GM12878 (cell line): ENCODE results near the gene P4HTM. TPM values are rescaled to one million over a fixed set of nuclear protein-coding genes. Genes with fewer than 3 reads are reported as not detected.

Experiments
- ATAC-seq: fragments of 200-7000 bp; cut with Tn5 transposase; 3 replicates; pipeline ENCODE4 v1.9.1; 2020; ENCODE audit warnings: mild to moderate bottlenecking, moderate library complexity
- BruUV-seq: library from RNA; stranded (reverse); fragments of 400-500 nt; replicated peaks from 2 replicates; lab custom pipeline; 2021; lab: Mats Ljungman, UMichigan
- CTCF ChIA-PET: fragments of 300-600 bp; sonication (Branson Sonifier 250); formaldehyde crosslinking; extraction: SDS; loops from one replicate; lab custom pipeline; 2021; ENCODE audit warnings: inconsistent platforms; lab: Yijun Ruan, JAX
- POLR2A ChIA-PET: fragments of 350-600 bp; formaldehyde crosslinking; extraction: SDS; loops from one replicate; lab custom pipeline; 2021; ENCODE audit warnings: inconsistent platforms; lab: Charles Lee
- RAD21 ChIA-PET: fragments of 300-600 bp; sonication (Branson Sonifier 250); formaldehyde crosslinking; loops from one replicate; lab custom pipeline; 2023; ENCODE audit warnings: antibody characterized with exemption; ENCODE audit not compliant: unreplicated experiment; lab: Charles Lee
- SMC1A ChIA-PET: fragments of 300-600 bp; sonication (Branson Sonifier 250); formaldehyde crosslinking; loops from one replicate; lab custom pipeline; 2023; ENCODE audit not compliant: unreplicated experiment, uncharacterized antibody; lab: Charles Lee
- DNase-seq: peaks from one replicate; pipeline ENCODE4 v3.0.0-alpha.2; 2011; ENCODE audit warnings: low read depth, low spot score
- FAIRE-seq: peaks from 3 replicates; lab custom pipeline; 2011; peaks lifted over from hg19 to GRCh38; lab: Jason Lieb, UNC
- H2AFZ ChIP-seq: 2 replicates; pipeline ENCODE4 v1.6.0; 2011; ENCODE audit warnings: low read depth, low read length, control low read depth; ENCODE audit not compliant: control insufficient read depth
- H3K27ac ChIP-seq: 2 replicates; pipeline ENCODE4 v1.5.1; 2011; ENCODE audit warnings: control low read depth; ENCODE audit not compliant: control insufficient read depth, insufficient read depth
- H3K27me3 ChIP-seq, 2 experiments: replicated peaks in 1 of 2; 2 replicates each; pipeline versions ENCODE4 v1.6.0 to v1.6.1; 2011; ENCODE audit warnings: low read length in 1 of 2; ENCODE audit not compliant: control insufficient read depth in 2 of 2, insufficient read depth in 2 of 2
- H3K36me3 ChIP-seq, 2 experiments: 2 replicates each; pipeline ENCODE4 v1.5.1; 2011; ENCODE audit warnings: low read length in 1 of 2; ENCODE audit not compliant: control insufficient read depth in 2 of 2, insufficient read depth in 2 of 2
- H3K4me1 ChIP-seq: 2 replicates; pipeline ENCODE4 v1.6.1; 2011; ENCODE audit warnings: mild to moderate bottlenecking, low read length, moderate library complexity, mixed read lengths; ENCODE audit not compliant: control insufficient read depth, insufficient read depth
- H3K4me2 ChIP-seq: 2 replicates; pipeline ENCODE4 v1.6.0; 2011; ENCODE audit warnings: control low read depth; ENCODE audit not compliant: control insufficient read depth, insufficient read depth
- H3K4me3 ChIP-seq: fragments of 200-600 bp; sonication (generic); 2 replicates; pipeline ENCODE4 v1.5.1; 2016
- H3K79me2 ChIP-seq: 2 replicates; pipeline ENCODE4 v1.6.0; 2011; ENCODE audit warnings: low read length; ENCODE audit not compliant: control insufficient read depth, insufficient read depth
- H3K9ac ChIP-seq: 2 replicates; pipeline ENCODE4 v1.8.0; 2011; ENCODE audit warnings: low read length, control low read depth, mixed read lengths; ENCODE audit not compliant: control insufficient read depth, insufficient read depth
- H3K9me3 ChIP-seq: replicated peaks from 3 replicates; pipeline ENCODE4 v1.5.1; 2011; ENCODE audit warnings: mild to moderate bottlenecking, low read length; ENCODE audit not compliant: control insufficient read depth, insufficient read depth
- H4K20me1 ChIP-seq: 2 replicates; pipeline ENCODE4 v1.6.0; 2011; ENCODE audit not compliant: control insufficient read depth, insufficient read depth
- BRCA1 ChIP-seq: IDR thresholded peaks from 2 replicates; pipeline ENCODE4 v1.6.1; 2011; ENCODE audit warnings: low read depth, low read length, improper control_type of control experiment
- DPF2 ChIP-seq: fragments of 450-650 bp; IDR thresholded peaks from 2 replicates; pipeline ENCODE4 v1.6.1; 2017; ENCODE audit warnings: mild to moderate bottlenecking
- HCFC1 ChIP-seq: fragments of 150-350 bp; IDR thresholded peaks from 2 replicates; pipeline ENCODE4 v1.6.1; 2014; ENCODE audit warnings: low read length
- PKNOX1 ChIP-seq: fragments of 450-650 bp; IDR thresholded peaks from 2 replicates; pipeline ENCODE4 v1.6.1; 2016; ENCODE audit warnings: mild to moderate bottlenecking
- RB1 ChIP-seq: fragments of 450-650 bp; formaldehyde crosslinking; IDR thresholded peaks from 2 replicates; pipeline ENCODE4 v1.6.1; 2017; ENCODE audit warnings: mild to moderate bottlenecking, borderline replicate concordance
- RBBP5 ChIP-seq: fragments of 200-600 bp; sonication (generic); conservative IDR thresholded peaks from 2 replicates; pipeline ENCODE4 v1.6.1; 2016
- RCOR1 ChIP-seq: conservative IDR thresholded peaks from 2 replicates; pipeline ENCODE4 v1.6.1; 2012; ENCODE audit warnings: low read depth, low read length, improper control_type of control experiment
- RELA ChIP-seq: fragments of 450-650 bp; IDR thresholded peaks from 2 replicates; pipeline ENCODE4 v1.8.0; 2014; ENCODE audit warnings: borderline replicate concordance; ENCODE audit not compliant: partially characterized antibody
- RUNX3 ChIP-seq: IDR thresholded peaks from 2 replicates; pipeline ENCODE4 v1.6.1; 2012; ENCODE audit warnings: low read length, inconsistent platforms
- SIX5 ChIP-seq: IDR thresholded peaks from 2 replicates; pipeline ENCODE4 v1.6.1; 2011; ENCODE audit warnings: mild to moderate bottlenecking, low read depth, low read length, moderate library complexity; ENCODE audit not compliant: severe bottlenecking
- TARDBP ChIP-seq: IDR thresholded peaks from 2 replicates; pipeline ENCODE4 v1.6.1; 2016; ENCODE audit warnings: borderline replicate concordance
- WRNIP1 ChIP-seq: IDR thresholded peaks from 2 replicates; pipeline ENCODE4 v1.6.1; 2011; ENCODE audit warnings: low read depth, low read length, improper control_type of control experiment, borderline replicate concordance
- YBX1 ChIP-seq: fragments of 450-650 bp; IDR thresholded peaks from 2 replicates; pipeline ENCODE4 v1.6.1; 2016; ENCODE audit warnings: antibody characterized with exemption
- ZBTB40 ChIP-seq: fragments of 450-650 bp; IDR thresholded peaks from 2 replicates; pipeline ENCODE4 v1.6.1; 2016; ENCODE audit warnings: mild to moderate bottlenecking, moderate library complexity, borderline replicate concordance
- WGBS: methylation state at CpG from one replicate; pipeline ENCODE4 v1.1.6; 2016; ENCODE audit warnings: low lambda C conversion rate; ENCODE audit not compliant: insufficient replicate concordance, insufficient coverage; ENCODE audit errors: missing lambda C conversion rate; 5-methylcytosine and 5-hydroxymethylcytosine counted together
- in situ Hi-C: fragments of 300-500 bp; cut with MboI; formaldehyde crosslinking; loops from 9 replicates; pipeline ENCODE4 v1.14.3; 2018; ENCODE audit warnings: mixed read lengths
- intact Hi-C: fragments of 100-400 bp; cut with micrococcal nuclease; formaldehyde crosslinking; loops from one replicate; pipeline ENCODE4 v1.14.2; 2022; ENCODE audit not compliant: unreplicated experiment
- polyA plus RNA-seq, 11 experiments: library from polyadenylated mRNA; depleted of rRNA in 4 of 11; unstranded in 6 of 11; stranded (reverse) in 5 of 11; fragments of >200 nt; fragmentation: Nextera tagmentation in 4 of 11; fragmentation: Illumina TruSeq in 1 of 11; extraction: Ambion mirVana in 4 of 11; extraction: Trizol in 1 of 11; gene quantifications; 1 replicate in 1 of 11; 2 replicates in 10 of 11; pipeline versions ENCODE4 v1.2.1 to v1.2.3, GENCODE V29; 2011 to 2016; ENCODE audit warnings: inconsistent platforms in 2 of 11, missing spikeins in 2 of 11, low read depth in 1 of 11
- total RNA-seq, 4 experiments: library from RNA; depleted of rRNA in 3 of 4; stranded (reverse); fragments of >200 nt in 3 of 4; fragmentation: Illumina TruSeq in 1 of 4; extraction: Trizol in 1 of 4; gene quantifications; 2 replicates each; pipeline versions ENCODE4 v1.2.1 to v1.2.3, GENCODE V29; 2013 to 2021
- TF ChIP-seq, protein P1 (sequence below): fragments of 450-650 bp; formaldehyde crosslinking; IDR thresholded peaks from 2 replicates; pipeline ENCODE4 v1.4.0; 2020; ENCODE audit warnings: mild to moderate bottlenecking, moderate library complexity

P4HTM gene
- total and polyA plus RNA-seq, 10 of the 15 experiments (the other 5 are each of a cell fraction or from before 2014, with no cell fraction given), result 0.76 to 28.8 (median 22.9) TPM

DNA sequence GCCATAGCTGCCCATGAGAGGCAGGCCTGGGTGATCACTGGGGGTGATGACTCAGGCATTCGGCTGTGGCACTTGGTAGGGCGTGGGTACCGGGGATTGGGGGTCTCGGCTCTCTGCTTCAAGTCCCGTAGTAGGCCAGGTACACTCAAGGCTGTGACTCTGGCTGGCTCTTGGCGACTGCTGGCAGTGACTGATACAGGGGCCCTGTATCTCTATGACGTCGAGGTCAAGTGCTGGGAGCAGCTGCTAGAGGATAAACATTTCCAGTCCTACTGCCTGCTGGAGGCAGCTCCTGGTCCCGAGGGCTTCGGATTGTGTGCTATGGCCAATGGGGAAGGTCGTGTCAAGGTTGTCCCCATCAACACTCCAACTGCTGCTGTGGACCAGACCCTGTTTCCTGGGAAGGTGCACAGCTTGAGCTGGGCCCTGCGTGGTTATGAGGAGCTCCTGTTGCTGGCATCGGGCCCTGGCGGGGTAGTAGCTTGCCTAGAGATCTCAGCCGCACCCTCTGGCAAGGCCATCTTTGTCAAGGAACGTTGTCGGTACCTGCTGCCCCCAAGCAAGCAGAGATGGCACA lies 22.5 kb downstream of the P4HTM start:
- peaks cover 12% of the 10 kb centered on the region for H3K4me1 ChIP-seq
- H3K4me3 ChIP-seq, result no peak overlapping the region
- WGBS, result 89% methylated on average over 17 of the region's 17 CpGs
- H3K4me2 ChIP-seq, result no peak overlapping the region
- ChIA-PET CTCF (interaction anchor here (0.6 to 4.7 kb wide), 6 partner anchors 10 to 277 kb away, joined by 3 to 44 read pairs (median 3); partner anchors contain the start of genes IMPDH2 and NDUFAF3), RAD21 (interaction anchor here (1.7 to 2.5 kb wide), 2 partner anchors 23 to 25 kb away, joined by 5 to 9 read pairs; partner anchors contain the start of gene P4HTM), SMC1A (no interaction called here), POLR2A (interaction anchor here (0.9 to 2.6 kb wide), 2 partner anchors 9 to 83 kb away, joined by 3 to 7 read pairs; partner anchors contain the start of gene NDUFAF3)
- DNase-seq, result no peak
- H3K9ac ChIP-seq, result no peak overlapping the region
- no TSS peak for BruUV-seq
- H4K20me1 ChIP-seq, result peaks cover 8% of the 10 kb centered on the region; the same call in 1 of the 2 replicates
- no peaks in the 10 kb centered on the region for H3K9me3 ChIP-seq
- no peak overlapping the region for H3K27ac ChIP-seq
- intact Hi-C loops, result no loop called here
- peaks cover 27% of the 10 kb centered on the region for H3K79me2 ChIP-seq
- ATAC-seq, result no peak
- FAIRE-seq, result no peak
- no peak overlapping the region for H2AFZ ChIP-seq
- H3K36me3 ChIP-seq, result peaks cover 24 to 30% of the 10 kb centered on the region in 2 experiments
- in situ Hi-C loops, result no loop called here
- H3K27me3 ChIP-seq, result no peaks in the 10 kb centered on the region
- TF ChIP-seq TARDBP (no peak), BRCA1 (no peak), RCOR1 (no peak), ZBTB40 (no peak), DPF2 (no peak), RELA (no peak), WRNIP1 (no peak), SIX5 (no peak), RBBP5 (no peak), RB1 (no peak), YBX1 (no peak), RUNX3 (no peak), PKNOX1 (no peak), HCFC1 (no peak)
- TF ChIP-seq, protein P1, sequence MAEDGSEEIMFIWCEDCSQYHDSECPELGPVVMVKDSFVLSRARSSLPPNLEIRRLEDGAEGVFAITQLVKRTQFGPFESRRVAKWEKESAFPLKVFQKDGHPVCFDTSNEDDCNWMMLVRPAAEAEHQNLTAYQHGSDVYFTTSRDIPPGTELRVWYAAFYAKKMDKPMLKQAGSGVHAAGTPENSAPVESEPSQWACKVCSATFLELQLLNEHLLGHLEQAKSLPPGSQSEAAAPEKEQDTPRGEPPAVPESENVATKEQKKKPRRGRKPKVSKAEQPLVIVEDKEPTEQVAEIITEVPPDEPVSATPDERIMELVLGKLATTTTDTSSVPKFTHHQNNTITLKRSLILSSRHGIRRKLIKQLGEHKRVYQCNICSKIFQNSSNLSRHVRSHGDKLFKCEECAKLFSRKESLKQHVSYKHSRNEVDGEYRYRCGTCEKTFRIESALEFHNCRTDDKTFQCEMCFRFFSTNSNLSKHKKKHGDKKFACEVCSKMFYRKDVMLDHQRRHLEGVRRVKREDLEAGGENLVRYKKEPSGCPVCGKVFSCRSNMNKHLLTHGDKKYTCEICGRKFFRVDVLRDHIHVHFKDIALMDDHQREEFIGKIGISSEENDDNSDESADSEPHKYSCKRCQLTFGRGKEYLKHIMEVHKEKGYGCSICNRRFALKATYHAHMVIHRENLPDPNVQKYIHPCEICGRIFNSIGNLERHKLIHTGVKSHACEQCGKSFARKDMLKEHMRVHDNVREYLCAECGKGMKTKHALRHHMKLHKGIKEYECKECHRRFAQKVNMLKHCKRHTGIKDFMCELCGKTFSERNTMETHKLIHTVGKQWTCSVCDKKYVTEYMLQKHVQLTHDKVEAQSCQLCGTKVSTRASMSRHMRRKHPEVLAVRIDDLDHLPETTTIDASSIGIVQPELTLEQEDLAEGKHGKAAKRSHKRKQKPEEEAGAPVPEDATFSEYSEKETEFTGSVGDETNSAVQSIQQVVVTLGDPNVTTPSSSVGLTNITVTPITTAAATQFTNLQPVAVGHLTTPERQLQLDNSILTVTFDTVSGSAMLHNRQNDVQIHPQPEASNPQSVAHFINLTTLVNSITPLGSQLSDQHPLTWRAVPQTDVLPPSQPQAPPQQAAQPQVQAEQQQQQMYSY, result no peak
